AG09309 (cell line): ENCODE measurements around the gene NEUROG1.

Experiments used
- DNase-seq: peaks from one replicate; pipeline ENCODE4 v3.0.0-alpha.2; 2010; ENCODE audit warnings: low read depth
- H3K4me3 ChIP-seq: 2 replicates; pipeline ENCODE4 v1.5.1; 2011; ENCODE audit warnings: mild to moderate bottlenecking, low read depth, low read length, moderate library complexity; ENCODE audit not compliant: control insufficient read depth
- TF ChIP-seq, protein P1 (sequence below): IDR thresholded peaks from 2 replicates; pipeline ENCODE4 v1.5.1; 2011; ENCODE audit warnings: mild to moderate bottlenecking, low read depth, low read length, inconsistent platforms; ENCODE audit not compliant: insufficient read depth, control insufficient read depth; ENCODE audit errors: missing control alignments

NEUROG1 gene

DNA sequence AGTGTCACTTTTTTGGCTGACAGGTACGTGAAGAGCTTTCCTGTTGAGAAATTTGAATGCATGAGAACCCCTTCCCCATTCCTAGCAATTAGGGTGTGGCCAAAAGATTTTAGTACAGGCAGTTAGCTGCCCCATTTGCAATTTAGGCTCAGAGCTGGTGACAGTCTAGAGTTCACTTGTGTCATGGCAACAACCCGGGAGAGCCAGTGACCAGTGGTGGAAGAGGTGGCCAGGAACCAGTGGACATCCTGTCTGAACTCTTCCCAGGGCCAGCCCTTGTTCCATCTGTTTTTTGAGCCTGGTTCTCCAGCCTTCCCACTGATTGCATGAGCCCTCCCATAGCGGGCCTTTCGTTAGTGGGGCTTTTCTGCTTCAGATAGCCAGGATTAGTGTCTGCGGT, 2.5 kb upstream of the NEUROG1 start:
- TF ChIP-seq, protein P1, sequence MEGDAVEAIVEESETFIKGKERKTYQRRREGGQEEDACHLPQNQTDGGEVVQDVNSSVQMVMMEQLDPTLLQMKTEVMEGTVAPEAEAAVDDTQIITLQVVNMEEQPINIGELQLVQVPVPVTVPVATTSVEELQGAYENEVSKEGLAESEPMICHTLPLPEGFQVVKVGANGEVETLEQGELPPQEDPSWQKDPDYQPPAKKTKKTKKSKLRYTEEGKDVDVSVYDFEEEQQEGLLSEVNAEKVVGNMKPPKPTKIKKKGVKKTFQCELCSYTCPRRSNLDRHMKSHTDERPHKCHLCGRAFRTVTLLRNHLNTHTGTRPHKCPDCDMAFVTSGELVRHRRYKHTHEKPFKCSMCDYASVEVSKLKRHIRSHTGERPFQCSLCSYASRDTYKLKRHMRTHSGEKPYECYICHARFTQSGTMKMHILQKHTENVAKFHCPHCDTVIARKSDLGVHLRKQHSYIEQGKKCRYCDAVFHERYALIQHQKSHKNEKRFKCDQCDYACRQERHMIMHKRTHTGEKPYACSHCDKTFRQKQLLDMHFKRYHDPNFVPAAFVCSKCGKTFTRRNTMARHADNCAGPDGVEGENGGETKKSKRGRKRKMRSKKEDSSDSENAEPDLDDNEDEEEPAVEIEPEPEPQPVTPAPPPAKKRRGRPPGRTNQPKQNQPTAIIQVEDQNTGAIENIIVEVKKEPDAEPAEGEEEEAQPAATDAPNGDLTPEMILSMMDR: no peak
- no peak for DNase-seq
- no peak overlapping the region for H3K4me3 ChIP-seq

- TF ChIP-seq, protein P1: no peak
- H3K4me3 ChIP-seq: no peak overlapping the region
- no peak for DNase-seq
Measured at GRCh38 chr5:135537745-135538144, 2.0 kb upstream of the NEUROG1 start.

GRCh38 chr5:135537271-135537670, 1.5 kb upstream of the NEUROG1 start:
- DNase-seq: no peak
- no peak overlapping the region for H3K4me3 ChIP-seq
- TF ChIP-seq, protein P1: no peak

GRCh38 chr5:135535420-135535819, 344 bp downstream of the NEUROG1 start:
- no peak for DNase-seq
- H3K4me3 ChIP-seq: no peak overlapping the region
- TF ChIP-seq, protein P1: no peak

- DNase-seq: no peak
- TF ChIP-seq, protein P1: no peak
- H3K4me3 ChIP-seq: no peak overlapping the region
Measured at GRCh38 chr5:135534609-135535419, 950 bp downstream of the NEUROG1 start.

DNA sequence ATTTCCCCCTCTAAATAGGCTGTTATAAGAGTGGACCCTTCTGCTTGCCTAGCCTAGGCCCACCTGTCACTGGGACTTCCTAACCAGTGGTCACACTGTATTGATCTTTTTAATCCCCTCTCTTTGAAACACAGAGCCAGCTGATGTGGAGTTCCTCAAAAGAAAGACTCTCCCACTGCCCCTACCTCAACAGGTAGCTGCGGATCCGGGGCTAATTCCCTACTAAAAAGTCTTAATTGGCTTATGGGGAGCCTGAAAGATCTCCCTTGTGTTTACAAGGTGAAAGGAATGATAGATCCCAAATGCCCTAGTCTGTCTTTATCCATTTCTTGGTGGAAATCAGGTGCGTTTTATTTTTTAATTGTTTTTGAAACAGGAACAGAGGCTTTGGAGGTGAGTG, 2.0 kb downstream of the NEUROG1 start:
- no peak for DNase-seq
- TF ChIP-seq, protein P1: no peak
- H3K4me3 ChIP-seq: no peak overlapping the region
